ENCODE data around the gene ZNF398. TPM values are rescaled to one million over a fixed set of nuclear protein-coding genes. Genes with fewer than 3 reads are reported as not detected.

Gene ZNF398
- total RNA-seq, 1 donor from 2014 or later, result 16.6 TPM

DNA sequence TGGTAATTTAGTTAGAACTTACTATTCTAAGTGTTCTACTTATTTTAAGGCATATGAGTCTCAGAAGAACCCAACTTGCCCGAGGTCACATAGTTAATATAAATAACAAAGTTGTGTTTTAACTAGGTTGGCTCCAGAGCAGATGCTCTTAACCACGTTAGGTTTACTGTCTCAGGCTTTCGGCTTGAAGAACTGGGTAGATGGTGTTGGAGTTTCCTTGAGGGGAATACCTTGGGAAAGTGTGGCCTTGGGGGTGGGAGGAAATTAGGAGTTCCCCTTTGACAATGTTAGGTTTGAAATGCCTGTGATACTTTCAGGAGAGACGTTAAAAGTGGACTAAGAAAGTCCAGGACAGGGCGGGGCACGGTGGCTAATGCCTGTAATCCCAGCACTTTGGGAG, 9.6 kb downstream of the ZNF398 start:
- no peak overlapping the region for H3K4me3 ChIP-seq (ENCODE audit: insufficient read depth, low read depth, low read length)
- DNase-seq (ENCODE audit: low read depth) (no peak), FAIRE-seq (no peak)
- H3K36me3 ChIP-seq (ENCODE audit: insufficient read depth, low read length), result peaks cover 9% of the 10 kb centered on the region
- no peak overlapping the region for H3K4me3 Mint-ChIP-seq (ENCODE audit: unreplicated experiment)
- no peak overlapping the region for H3K27ac ChIP-seq (ENCODE audit: low read depth, low read length)
- H3K9me3 Mint-ChIP-seq (ENCODE audit: unreplicated experiment), result peaks cover 2% of the 10 kb centered on the region
- no peak overlapping the region for H2AFZ ChIP-seq (ENCODE audit: low read depth, low read length)
- no peaks in the 10 kb centered on the region for H3K27me3 ChIP-seq (ENCODE audit: insufficient read depth, low read length)
- peaks cover 8% of the 10 kb centered on the region for H3K4me1 Mint-ChIP-seq (ENCODE audit: low read depth, unreplicated experiment)
- no peak overlapping the region for H3K9ac ChIP-seq (ENCODE audit: low read length)
- no peaks in the 10 kb centered on the region for H3K9me3 ChIP-seq (ENCODE audit: insufficient read depth, low read depth, low read length)
- peaks cover 6% of the 10 kb centered on the region for H3K4me1 ChIP-seq (ENCODE audit: insufficient read depth, low read length)
- H3K79me2 ChIP-seq (ENCODE audit: insufficient read depth, low read length), result peaks cover 66% of the 10 kb centered on the region
- no peak overlapping the region for H3K4me2 ChIP-seq (ENCODE audit: low read length)
- peaks cover 30% of the 10 kb centered on the region for H3K36me3 Mint-ChIP-seq (ENCODE audit: low read depth, unreplicated experiment)
- peak overlapping the region; percentile 42 for H3K27ac Mint-ChIP-seq (ENCODE audit: unreplicated experiment)
- H4K20me1 ChIP-seq (ENCODE audit: insufficient read depth, low read length), result peaks cover 34% of the 10 kb centered on the region
- H3K27me3 Mint-ChIP-seq (ENCODE audit: low read depth, unreplicated experiment), result no peaks in the 10 kb centered on the region
- no peak for TF ChIP-seq EZH2 (IDR thresholded peaks at IDR 0.05; ENCODE audit: insufficient read depth, low read length)
- TF ChIP-seq, protein P1, sequence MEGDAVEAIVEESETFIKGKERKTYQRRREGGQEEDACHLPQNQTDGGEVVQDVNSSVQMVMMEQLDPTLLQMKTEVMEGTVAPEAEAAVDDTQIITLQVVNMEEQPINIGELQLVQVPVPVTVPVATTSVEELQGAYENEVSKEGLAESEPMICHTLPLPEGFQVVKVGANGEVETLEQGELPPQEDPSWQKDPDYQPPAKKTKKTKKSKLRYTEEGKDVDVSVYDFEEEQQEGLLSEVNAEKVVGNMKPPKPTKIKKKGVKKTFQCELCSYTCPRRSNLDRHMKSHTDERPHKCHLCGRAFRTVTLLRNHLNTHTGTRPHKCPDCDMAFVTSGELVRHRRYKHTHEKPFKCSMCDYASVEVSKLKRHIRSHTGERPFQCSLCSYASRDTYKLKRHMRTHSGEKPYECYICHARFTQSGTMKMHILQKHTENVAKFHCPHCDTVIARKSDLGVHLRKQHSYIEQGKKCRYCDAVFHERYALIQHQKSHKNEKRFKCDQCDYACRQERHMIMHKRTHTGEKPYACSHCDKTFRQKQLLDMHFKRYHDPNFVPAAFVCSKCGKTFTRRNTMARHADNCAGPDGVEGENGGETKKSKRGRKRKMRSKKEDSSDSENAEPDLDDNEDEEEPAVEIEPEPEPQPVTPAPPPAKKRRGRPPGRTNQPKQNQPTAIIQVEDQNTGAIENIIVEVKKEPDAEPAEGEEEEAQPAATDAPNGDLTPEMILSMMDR (IDR thresholded peaks at IDR 0.05; ENCODE audit: insufficient read depth, low read depth, low read length), result no peak

- Histone ChIP-seq H3K27ac (ENCODE audit: low read depth, low read length) (no peak overlapping the region), H3K4me1 (ENCODE audit: insufficient read depth, low read length) (peaks cover 6% of the 10 kb centered on the region), H3K4me3 (ENCODE audit: insufficient read depth, low read depth, low read length) (no peak overlapping the region), H3K9ac (ENCODE audit: low read length) (no peak overlapping the region), H4K20me1 (ENCODE audit: insufficient read depth, low read length) (peaks cover 16% of the 10 kb centered on the region), H3K9me3 (ENCODE audit: insufficient read depth, low read depth, low read length) (no peaks in the 10 kb centered on the region), H3K4me2 (ENCODE audit: low read length) (peak overlapping the region; percentile 23), H3K79me2 (ENCODE audit: insufficient read depth, low read length) (peaks cover 37% of the 10 kb centered on the region), H2AFZ (ENCODE audit: low read depth, low read length) (no peak overlapping the region), H3K36me3 (ENCODE audit: insufficient read depth, low read length) (peaks cover 3% of the 10 kb centered on the region), H3K27me3 (ENCODE audit: insufficient read depth, low read length) (no peaks in the 10 kb centered on the region)
- DNase-seq (ENCODE audit: low read depth), result no peak
- peak overlapping the region; percentile 69 for H3K27ac Mint-ChIP-seq (ENCODE audit: unreplicated experiment)
- no peak overlapping the region for H3K4me3 Mint-ChIP-seq (ENCODE audit: unreplicated experiment)
- no peaks in the 10 kb centered on the region for H3K9me3 Mint-ChIP-seq (ENCODE audit: unreplicated experiment)
- no peak for TF ChIP-seq EZH2 (IDR thresholded peaks at IDR 0.05; ENCODE audit: insufficient read depth, low read length)
- H3K36me3 Mint-ChIP-seq (ENCODE audit: low read depth, unreplicated experiment), result peaks cover 21% of the 10 kb centered on the region
- no peaks in the 10 kb centered on the region for H3K27me3 Mint-ChIP-seq (ENCODE audit: low read depth, unreplicated experiment)
- no peak for FAIRE-seq
- H3K4me1 Mint-ChIP-seq (ENCODE audit: low read depth, unreplicated experiment), result peaks cover 8% of the 10 kb centered on the region
Measured at GRCh38 chr7:149161241-149161848, 14.1 kb downstream of the ZNF398 start.

DNA sequence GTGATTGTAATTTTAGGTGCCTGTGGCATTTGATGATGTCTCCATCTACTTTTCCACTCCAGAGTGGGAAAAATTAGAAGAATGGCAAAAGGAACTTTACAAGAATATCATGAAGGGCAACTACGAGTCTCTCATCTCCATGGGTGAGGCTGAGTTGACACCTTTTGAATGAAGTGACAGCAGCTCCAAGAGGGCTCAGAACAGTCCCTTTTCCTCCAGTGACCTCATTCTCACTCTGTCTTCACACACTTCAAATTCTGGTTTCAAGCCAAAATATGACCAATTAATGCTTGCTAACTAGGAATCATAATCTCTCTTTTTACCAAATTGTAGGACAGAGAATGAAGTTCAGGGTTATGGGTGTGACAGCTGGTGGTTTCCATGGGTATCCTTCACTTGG, 18.9 kb downstream of the ZNF398 start:
- Mint-ChIP-seq H3K4me3 (ENCODE audit: unreplicated experiment) (no peak overlapping the region), H3K36me3 (ENCODE audit: low read depth, unreplicated experiment) (peaks cover 10% of the 10 kb centered on the region), H3K4me1 (ENCODE audit: low read depth, unreplicated experiment) (peaks cover 4% of the 10 kb centered on the region), H3K9me3 (ENCODE audit: unreplicated experiment) (no peaks in the 10 kb centered on the region), H3K27me3 (ENCODE audit: low read depth, unreplicated experiment) (no peaks in the 10 kb centered on the region), H3K27ac (ENCODE audit: unreplicated experiment) (no peak overlapping the region)
- FAIRE-seq, result no peak
- H3K79me2 ChIP-seq (ENCODE audit: insufficient read depth, low read length), result peaks cover 2% of the 10 kb centered on the region
- no peak overlapping the region for H3K27ac ChIP-seq (ENCODE audit: low read depth, low read length)
- no peak overlapping the region for H3K4me3 ChIP-seq (ENCODE audit: insufficient read depth, low read depth, low read length)
- no peak overlapping the region for H2AFZ ChIP-seq (ENCODE audit: low read depth, low read length)
- no peaks in the 10 kb centered on the region for H3K27me3 ChIP-seq (ENCODE audit: insufficient read depth, low read length)
- H3K9me3 ChIP-seq (ENCODE audit: insufficient read depth, low read depth, low read length), result no peaks in the 10 kb centered on the region
- peaks cover 3% of the 10 kb centered on the region for H3K4me1 ChIP-seq (ENCODE audit: insufficient read depth, low read length)
- H3K36me3 ChIP-seq (ENCODE audit: insufficient read depth, low read length), result peaks cover 27% of the 10 kb centered on the region
- no peak for DNase-seq (ENCODE audit: low read depth)
- H3K9ac ChIP-seq (ENCODE audit: low read length), result no peak overlapping the region
- no peak overlapping the region for H3K4me2 ChIP-seq (ENCODE audit: low read length)
- TF ChIP-seq, protein P1 (IDR thresholded peaks at IDR 0.05; ENCODE audit: insufficient read depth, low read depth, low read length), result no peak
- no peak for TF ChIP-seq EZH2 (IDR thresholded peaks at IDR 0.05; ENCODE audit: insufficient read depth, low read length)
- H4K20me1 ChIP-seq (ENCODE audit: insufficient read depth, low read length), result peaks cover 3% of the 10 kb centered on the region

Measured in astrocyte (in vitro differentiated cells and primary cell).